ENCODE results near the gene FOXP4.

GRCh38 chr6:41527721-41528408 lies 18.3 kb upstream of the FOXP4 start:
- TF ChIP-seq CTCF (IDR thresholded peaks at IDR 0.05) (no peak), EZH2 (IDR thresholded peaks at IDR 0.05) (no peak)

Measured in neural progenitor cell (in vitro differentiated cells).